Erythroblast (primary cell): ENCODE data around the gene BLNK.

Experiments used
- GATA1 ChIP-seq: IDR thresholded peaks from 2 replicates; pipeline ENCODE4 v1.6.1; 2011; ENCODE audit warnings: low read depth, mild to moderate bottlenecking, control low read depth, low read length, moderate library complexity
- POLR2A ChIP-seq: IDR thresholded peaks from 2 replicates; pipeline ENCODE4 v1.6.1; 2011; ENCODE audit warnings: mild to moderate bottlenecking, low read length

GRCh38 chr10:96271016-96271815 is at the start of gene BLNK:
- no peak for TF ChIP-seq POLR2A
- no peak for TF ChIP-seq GATA1
